Ascending aorta (tissue), 2 donors: ENCODE results near the gene SLC12A3. TPM values are rescaled to one million over a fixed set of nuclear protein-coding genes. Genes with fewer than 3 reads are reported as not detected.

Source experiments
- DNase-seq, 2 donors: peaks; one replicate each; pipeline ENCODE4 v3.0.0-alpha.2; 2019; ENCODE audit warnings: low spot score in 2 of 2
- H3K27ac ChIP-seq, 2 donors: fragments of 200-600 bp; sonication (generic); one replicate each; pipeline ENCODE4 v1.5.1; 2016 to 2017; ENCODE audit warnings: mild to moderate bottlenecking in 1 of 2
- H3K27me3 ChIP-seq: fragments of 200-600 bp; sonication (generic); one replicate; pipeline ENCODE4 v1.5.1; 2017
- H3K36me3 ChIP-seq, 2 donors: fragments of 200-600 bp; sonication (generic); one replicate each; pipeline ENCODE4 v1.5.1; 2016
- H3K4me1 ChIP-seq, 2 donors: fragments of 200-600 bp; sonication (generic); one replicate each; pipeline ENCODE4 v1.5.1; 2016 to 2017; ENCODE audit warnings: mild to moderate bottlenecking in 1 of 2
- H3K4me3 ChIP-seq, 2 donors: fragments of 200-600 bp; sonication (generic); one replicate each; pipeline ENCODE4 v1.5.1; 2016 to 2017; ENCODE audit warnings: mild to moderate bottlenecking in 1 of 2
- H3K9me3 ChIP-seq, 2 donors: fragments of 200-600 bp; sonication (generic); one replicate each; pipeline ENCODE4 v1.5.1; 2016
- CTCF ChIP-seq, 3 experiments: fragments of 200-600 bp in 2 of 3; fragments of 450-650 bp in 1 of 3; sonication (generic) in 2 of 3; IDR thresholded peaks; one replicate each; pipeline ENCODE4 v1.5.1; 2016 to 2019; ENCODE audit warnings: antibody characterized with exemption in 3 of 3, mild to moderate bottlenecking in 1 of 3, moderate library complexity in 1 of 3
- intact Hi-C: fragments of 100-400 bp; cut with DNase I; formaldehyde crosslinking; loops from one replicate; pipeline ENCODE4 v1.15.1; 2023
- total RNA-seq: library from RNA; depleted of rRNA; stranded (reverse); fragments of >200 nt; gene quantifications from one replicate; pipeline ENCODE4 v1.1.0, GENCODE V29; 2016

The SLC12A3 gene
- not detected for total RNA-seq

- TF ChIP-seq CTCF (IDR thresholded peaks at IDR 0.05): no peak
- no peak within 1 kb of the TSS for H3K27ac ChIP-seq
- intact Hi-C loops: no loop called here
- H3K27me3 ChIP-seq: no peaks in the 10 kb centered on the region
- peaks cover 0 to 4% of the 10 kb centered on the region in 2 donors for H3K4me1 ChIP-seq
- H3K4me3 ChIP-seq: no peak within 1 kb of the TSS
- H3K36me3 ChIP-seq: no peaks in the 10 kb centered on the region
- no peaks in the 10 kb centered on the region for H3K9me3 ChIP-seq
- no peak for DNase-seq
Measured at GRCh38 chr16:56864960-56865359, at the start of gene SLC12A3. Gene SLC12A3, plus strand, starts transcription at chr16:56865207. Its CDS starts 29 bp downstream, at chr16:56865236.

- DNase-seq: no peak
- no peak for TF ChIP-seq CTCF (IDR thresholded peaks at IDR 0.05)
- intact Hi-C loops: no loop called here
- H3K27ac ChIP-seq: no peak overlapping the region
- no peak overlapping the region for H3K4me3 ChIP-seq
- H3K9me3 ChIP-seq: no peaks in the 10 kb centered on the region
- no peaks in the 10 kb centered on the region for H3K4me1 ChIP-seq
- peaks cover 0 to 14% of the 10 kb centered on the region in 2 donors for H3K36me3 ChIP-seq
- H3K27me3 ChIP-seq: no peaks in the 10 kb centered on the region
Measured at GRCh38 chr16:56815721-56816120, 49.3 kb upstream of the SLC12A3 start.

GRCh38 chr16:56817056-56817455 is 48.0 kb upstream of the SLC12A3 start:
- Histone ChIP-seq H3K9me3 (no peaks in the 10 kb centered on the region), H3K27me3 (no peaks in the 10 kb centered on the region), H3K4me3 (no peak overlapping the region), H3K36me3 (peaks cover 0 to 26% of the 10 kb centered on the region in 2 donors), H3K27ac (no peak overlapping the region), H3K4me1 (no peaks in the 10 kb centered on the region)
- intact Hi-C loops: no loop called here
- no peak for DNase-seq
- TF ChIP-seq CTCF (IDR thresholded peaks at IDR 0.05): no peak

DNA sequence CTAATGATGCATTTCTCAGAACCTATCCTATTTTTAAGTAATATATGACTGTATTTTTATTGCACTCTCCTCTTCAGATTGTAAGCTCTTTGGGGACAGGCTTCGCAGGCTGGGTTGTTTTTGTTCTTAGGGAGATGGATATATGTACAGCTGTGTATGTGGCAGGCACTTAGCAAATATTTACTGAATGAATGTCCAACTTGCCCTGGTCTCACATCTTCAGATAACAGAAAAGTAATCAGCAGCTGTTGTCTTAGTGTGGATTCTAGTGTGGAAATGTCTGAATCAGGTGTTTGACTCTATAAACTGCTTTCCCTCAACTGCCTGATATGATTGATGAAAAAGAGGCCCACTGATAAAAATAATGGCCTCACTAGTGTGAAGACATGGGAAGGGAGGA is 47.1 kb upstream of the SLC12A3 start:
- TF ChIP-seq CTCF (IDR thresholded peaks at IDR 0.05): no peak
- intact Hi-C loops: no loop called here
- no peak for DNase-seq

GRCh38 chr16:56823081-56823733 is 41.8 kb upstream of the SLC12A3 start:
- Histone ChIP-seq H3K9me3 (no peaks in the 10 kb centered on the region), H3K36me3 (peaks cover 3 to 51% of the 10 kb centered on the region in 2 donors), H3K4me3 (no peak overlapping the region), H3K27me3 (no peaks in the 10 kb centered on the region), H3K4me1 (no peaks in the 10 kb centered on the region), H3K27ac (no peak overlapping the region)
- no peak for TF ChIP-seq CTCF (IDR thresholded peaks at IDR 0.05)
- intact Hi-C loops: no loop called here
- no peak for DNase-seq

More for the DNA sequence above, 47.1 kb upstream of the SLC12A3 start:
- Histone ChIP-seq H3K4me1 (no peaks in the 10 kb centered on the region), H3K9me3 (no peaks in the 10 kb centered on the region), H3K27ac (no peak overlapping the region), H3K36me3 (peaks cover 0 to 30% of the 10 kb centered on the region in 2 donors), H3K4me3 (no peak overlapping the region), H3K27me3 (no peaks in the 10 kb centered on the region)
